ENCODE results near the gene RBM23. TPM values are rescaled to one million over a fixed set of nuclear protein-coding genes. Genes with fewer than 3 reads are reported as not detected.

Gene RBM23
- total RNA-seq, 3 donors from 2014 or later (not counting 1 experiment from before 2014, with no cell fraction given): 86.4 to 120 (median 108) TPM

- Mint-ChIP-seq H3K27ac (peak overlapping the region; percentile 74 to 85), H3K4me3 (peak overlapping the region; percentile 91), H3K36me3 (no peaks in the 10 kb centered on the region), H3K9me3 (no peaks in the 10 kb centered on the region), H3K27me3 (ENCODE audit: low read depth in 2 of 2) (peaks cover 0 to 3% of the 10 kb centered on the region in 2 donors), H3K4me1 (peaks cover 36 to 59% of the 10 kb centered on the region in 2 donors)
- DNase-seq (peak in 1 of 2 donors; percentile 73), ATAC-seq (no peak)
- Histone ChIP-seq H3K4me1 (ENCODE audit: control insufficient read depth, insufficient read depth, low read length) (peaks cover 34% of the 10 kb centered on the region), H3K27me3 (ENCODE audit: control insufficient read depth, insufficient read depth, low read length) (no peaks in the 10 kb centered on the region), H3K36me3 (ENCODE audit: control insufficient read depth, insufficient read depth, low read length) (no peaks in the 10 kb centered on the region), H3K9me3 (ENCODE audit: control insufficient read depth, insufficient read depth, low read length) (no peaks in the 10 kb centered on the region), H3K4me3 (ENCODE audit: low read length) (peak overlapping the region; percentile 44), H3K27ac (ENCODE audit: low read length) (peak overlapping the region; percentile 72)
- intact Hi-C loops (cut with micrococcal nuclease): loop anchor here (2.0 kb wide), 2 partner anchors 17 to 31 kb away; partner anchors contain the start of genes LRP10 and RBM23
- no peak for TF ChIP-seq CTCF (IDR thresholded peaks at IDR 0.05)
- WGBS (ENCODE audit: insufficient coverage): 34% methylated on average over 11 of the region's 11 CpGs
These were observed 31.5 kb downstream of the RBM23 start for GRCh38 chr14:22887260-22887989.

DNA sequence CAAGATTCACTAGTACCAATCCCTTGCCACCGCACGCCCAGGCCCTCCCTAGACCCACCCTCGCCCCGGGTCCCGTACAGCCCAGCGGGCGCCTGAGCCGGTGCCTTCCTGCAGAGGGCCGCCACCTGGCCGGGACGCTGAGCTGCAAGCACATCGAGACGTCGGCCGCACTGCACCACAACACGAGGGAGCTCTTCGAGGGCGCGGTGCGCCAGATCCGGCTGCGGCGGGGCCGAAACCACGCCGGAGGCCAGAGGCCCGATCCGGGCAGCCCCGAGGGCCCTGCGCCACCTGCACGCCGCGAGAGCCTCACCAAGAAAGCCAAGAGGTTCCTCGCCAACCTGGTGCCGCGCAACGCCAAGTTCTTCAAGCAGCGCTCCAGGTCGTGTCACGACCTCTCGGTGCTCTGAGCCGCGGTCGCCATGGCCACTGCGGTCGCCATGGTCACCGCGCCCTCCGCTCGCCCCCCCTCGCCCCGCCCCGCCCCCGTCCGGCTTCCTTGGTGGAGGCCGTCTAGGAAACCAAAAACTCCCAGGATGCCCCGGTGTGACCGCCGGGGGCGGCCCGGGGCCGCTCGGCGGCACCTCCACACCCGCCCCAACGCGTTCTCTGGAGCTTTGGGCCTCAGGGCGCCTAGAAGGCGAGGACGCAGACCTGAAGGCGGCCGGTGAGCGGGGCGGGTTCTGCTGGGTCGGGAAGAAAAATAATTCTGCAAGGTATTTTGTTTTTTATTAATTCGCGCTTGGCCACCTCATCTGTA, 32.3 kb downstream of the RBM23 start:
- Mint-ChIP-seq H3K4me1 (peaks cover 40 to 64% of the 10 kb centered on the region in 2 donors), H3K36me3 (no peaks in the 10 kb centered on the region)
- peaks cover 34% of the 10 kb centered on the region for H3K4me1 ChIP-seq (ENCODE audit: control insufficient read depth, insufficient read depth, low read length)

GRCh38 chr14:22885975-22886374, 33.0 kb downstream of the RBM23 start:
- DNase-seq (no peak), ATAC-seq (no peak)
- WGBS (ENCODE audit: insufficient coverage): 97% methylated on average over 21 of the region's 21 CpGs
- H3K27ac ChIP-seq (ENCODE audit: low read length): no peak overlapping the region
- Mint-ChIP-seq H3K9me3 (no peaks in the 10 kb centered on the region), H3K4me3 (peak overlapping the region; percentile 86), H3K36me3 (no peaks in the 10 kb centered on the region), H3K27ac (peak overlapping the region; percentile 74 to 85), H3K4me1 (peaks cover 43 to 65% of the 10 kb centered on the region in 2 donors), H3K27me3 (ENCODE audit: low read depth in 2 of 2) (peaks cover 0 to 3% of the 10 kb centered on the region in 2 donors)
- peak; percentile 6 for TF ChIP-seq CTCF (IDR thresholded peaks at IDR 0.05)
- intact Hi-C loops (cut with micrococcal nuclease): loop anchor here (2.0 kb wide), 2 partner anchors 15 to 33 kb away; partner anchors contain the start of genes LRP10 and RBM23
- no peaks in the 10 kb centered on the region for H3K27me3 ChIP-seq (ENCODE audit: control insufficient read depth, insufficient read depth, low read length)
- H3K9me3 ChIP-seq (ENCODE audit: control insufficient read depth, insufficient read depth, low read length): no peaks in the 10 kb centered on the region
- H3K36me3 ChIP-seq (ENCODE audit: control insufficient read depth, insufficient read depth, low read length): no peaks in the 10 kb centered on the region
- no peak overlapping the region for H3K4me3 ChIP-seq (ENCODE audit: low read length)
- H3K4me1 ChIP-seq (ENCODE audit: control insufficient read depth, insufficient read depth, low read length): peaks cover 34% of the 10 kb centered on the region

More for the DNA sequence above, 32.3 kb downstream of the RBM23 start:
- ATAC-seq (peak; percentile 78 to 80 (median 79)), DNase-seq (peak; percentile 63 to 84)
- peak overlapping the region; percentile 74 to 85 for H3K27ac Mint-ChIP-seq
- Histone ChIP-seq H3K4me3 (ENCODE audit: low read length) (peak overlapping the region; percentile 44), H3K27ac (ENCODE audit: low read length) (peak overlapping the region; percentile 72), H3K9me3 (ENCODE audit: control insufficient read depth, insufficient read depth, low read length) (no peaks in the 10 kb centered on the region), H3K36me3 (ENCODE audit: control insufficient read depth, insufficient read depth, low read length) (no peaks in the 10 kb centered on the region), H3K27me3 (ENCODE audit: control insufficient read depth, insufficient read depth, low read length) (no peaks in the 10 kb centered on the region)
- TF ChIP-seq CTCF (IDR thresholded peaks at IDR 0.05): peak; percentile 21
- H3K9me3 Mint-ChIP-seq: no peaks in the 10 kb centered on the region
- H3K27me3 Mint-ChIP-seq (ENCODE audit: low read depth in 2 of 2): peaks cover 0 to 3% of the 10 kb centered on the region in 2 donors
- WGBS (ENCODE audit: insufficient coverage): 1% methylated on average over 77 of the region's 77 CpGs
- peak overlapping the region; percentile 91 for H3K4me3 Mint-ChIP-seq
- intact Hi-C loops (cut with micrococcal nuclease): loop anchor here (2.0 kb wide), 2 partner anchors 16 to 32 kb away; partner anchors contain the start of genes LRP10 and RBM23

Measured in natural killer cell (primary cell).